ENCODE data around the gene LRCH1. TPM values are rescaled to one million over a fixed set of nuclear protein-coding genes. Genes with fewer than 3 reads are reported as not detected.

LRCH1 gene
- polyA plus RNA-seq, 1 donor (not counting 4 experiments of a cell fraction or from before 2014, with no cell fraction given) = 16.2 TPM

DNA sequence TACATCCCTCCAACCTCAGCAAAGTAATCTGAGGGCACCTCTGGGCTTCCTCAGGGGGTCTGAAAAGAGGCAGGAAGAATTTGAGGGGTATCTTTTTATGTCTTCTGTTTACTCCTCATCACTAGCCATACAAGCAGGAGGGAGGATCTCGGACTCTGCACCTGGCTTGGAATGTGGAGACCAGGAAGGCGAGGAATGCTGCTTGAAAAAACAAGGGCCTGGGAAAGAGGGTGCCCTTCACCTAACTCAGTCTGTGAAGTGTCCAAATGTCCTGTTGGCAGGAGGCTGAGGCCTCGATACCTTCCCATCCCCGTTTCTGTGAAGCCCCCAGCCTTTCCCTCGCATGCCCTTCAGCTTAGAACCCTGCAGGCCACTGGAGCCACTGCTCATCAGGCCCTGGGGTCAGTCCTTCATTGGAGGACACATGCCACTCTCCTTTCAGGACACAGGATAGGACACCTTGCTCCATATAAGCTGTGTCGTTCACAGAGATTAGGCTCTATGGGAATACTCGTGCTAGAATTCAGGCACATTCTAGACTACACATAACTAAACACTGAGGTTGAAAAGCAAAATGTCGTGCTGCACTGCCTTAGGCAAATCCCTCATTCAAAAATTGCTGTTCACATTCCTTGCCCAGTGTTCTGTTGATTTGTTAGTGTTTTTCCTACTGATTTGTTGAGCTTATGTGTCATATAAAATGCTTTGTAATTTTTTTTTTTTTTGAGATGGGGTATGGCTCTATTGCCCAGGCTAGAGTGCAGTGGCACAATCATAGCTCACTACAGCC, 194.3 kb downstream of the LRCH1 start:
- Histone ChIP-seq H4K20me1 (ENCODE audit: control insufficient read depth, extremely low read depth, insufficient read depth, low read length) (no peaks in the 10 kb centered on the region), H3K27me3 (ENCODE audit: control insufficient read depth, extremely low read depth, insufficient read depth, low read length) (no peaks in the 10 kb centered on the region), H3K79me2 (ENCODE audit: control insufficient read depth, insufficient read depth, low read length) (no peaks in the 10 kb centered on the region), H2AFZ (ENCODE audit: control insufficient read depth, low read length) (no peak overlapping the region), H3K9me3 (ENCODE audit: control insufficient read depth, low read depth, low read length) (no peaks in the 10 kb centered on the region), H3K4me1 (ENCODE audit: control insufficient read depth, extremely low read depth, insufficient read depth, low read length) (no peaks in the 10 kb centered on the region), H3K4me2 (ENCODE audit: control insufficient read depth, extremely low read depth, insufficient read depth, low read depth, low read length) (no peak overlapping the region), H3K9me1 (ENCODE audit: control insufficient read depth, extremely low read depth, insufficient read depth, low read length) (no peaks in the 10 kb centered on the region), H3K27ac (ENCODE audit: control insufficient read depth, insufficient read depth, low read length) (no peak overlapping the region), H3K36me3 (ENCODE audit: control insufficient read depth in 2 of 2, extremely low read depth in 1 of 2, insufficient read depth in 2 of 2, low read length in 2 of 2) (peaks cover 22 to 24% of the 10 kb centered on the region in 2 experiments), H3K4me3 (ENCODE audit: control insufficient read depth in 2 of 3, extremely low read depth in 1 of 3, insufficient read depth in 2 of 3, low read depth in 1 of 3, low read length in 3 of 3) (no peak overlapping the region), H3K9ac (ENCODE audit: control insufficient read depth, extremely low read depth, insufficient read depth, low read length) (no peak overlapping the region)
- TF ChIP-seq, protein P1, sequence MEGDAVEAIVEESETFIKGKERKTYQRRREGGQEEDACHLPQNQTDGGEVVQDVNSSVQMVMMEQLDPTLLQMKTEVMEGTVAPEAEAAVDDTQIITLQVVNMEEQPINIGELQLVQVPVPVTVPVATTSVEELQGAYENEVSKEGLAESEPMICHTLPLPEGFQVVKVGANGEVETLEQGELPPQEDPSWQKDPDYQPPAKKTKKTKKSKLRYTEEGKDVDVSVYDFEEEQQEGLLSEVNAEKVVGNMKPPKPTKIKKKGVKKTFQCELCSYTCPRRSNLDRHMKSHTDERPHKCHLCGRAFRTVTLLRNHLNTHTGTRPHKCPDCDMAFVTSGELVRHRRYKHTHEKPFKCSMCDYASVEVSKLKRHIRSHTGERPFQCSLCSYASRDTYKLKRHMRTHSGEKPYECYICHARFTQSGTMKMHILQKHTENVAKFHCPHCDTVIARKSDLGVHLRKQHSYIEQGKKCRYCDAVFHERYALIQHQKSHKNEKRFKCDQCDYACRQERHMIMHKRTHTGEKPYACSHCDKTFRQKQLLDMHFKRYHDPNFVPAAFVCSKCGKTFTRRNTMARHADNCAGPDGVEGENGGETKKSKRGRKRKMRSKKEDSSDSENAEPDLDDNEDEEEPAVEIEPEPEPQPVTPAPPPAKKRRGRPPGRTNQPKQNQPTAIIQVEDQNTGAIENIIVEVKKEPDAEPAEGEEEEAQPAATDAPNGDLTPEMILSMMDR (optimal IDR thresholded peaks at IDR 0.05 in 1 of 3, IDR thresholded peaks at IDR 0.05 in 1 of 3, conservative IDR thresholded peaks at IDR 0.05 in 1 of 3; ENCODE audit: extremely low read depth in 1 of 3, insufficient read depth in 2 of 3, low read length in 3 of 3) = no peak
- no peak for TF ChIP-seq EZH2 (IDR thresholded peaks at IDR 0.05; ENCODE audit: low read length)
- DNase-seq (ENCODE audit: low read depth, low spot score) (no peak), FAIRE-seq (no peak)
- dilution Hi-C loops (cut with MboI; ENCODE audit: extremely low pct_ligation_motif_present, low sequenced_read_pairs) = no loop called here

DNA sequence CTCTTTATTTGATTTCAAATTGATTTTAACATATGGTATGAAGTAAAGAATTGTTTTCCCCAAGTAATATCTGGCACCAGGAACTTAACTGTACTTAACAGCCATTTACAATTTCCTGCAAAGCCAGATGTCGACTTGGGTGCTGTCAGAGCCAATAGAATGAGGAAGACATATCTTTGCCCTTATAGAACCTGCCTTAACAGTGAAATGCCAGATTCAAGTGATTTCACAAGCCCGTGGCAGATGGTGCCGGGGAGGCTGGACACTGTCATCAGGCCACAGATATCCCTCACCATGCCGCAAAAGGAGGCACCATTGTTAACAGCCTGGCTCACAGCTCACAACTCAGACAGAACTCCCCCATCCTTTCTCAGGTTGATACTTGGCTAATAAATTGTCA, 195.3 kb downstream of the LRCH1 start:
- TF ChIP-seq EZH2 (IDR thresholded peaks at IDR 0.05; ENCODE audit: low read length) = no peak
- TF ChIP-seq, protein P1 (optimal IDR thresholded peaks at IDR 0.05 in 1 of 3, IDR thresholded peaks at IDR 0.05 in 1 of 3, conservative IDR thresholded peaks at IDR 0.05 in 1 of 3; ENCODE audit: extremely low read depth in 1 of 3, insufficient read depth in 2 of 3, low read length in 3 of 3) = no peak
- FAIRE-seq (no peak), DNase-seq (ENCODE audit: low read depth, low spot score) (no peak)
- no peak overlapping the region for H3K27ac ChIP-seq (ENCODE audit: control insufficient read depth, insufficient read depth, low read length)
- dilution Hi-C loops (cut with MboI; ENCODE audit: extremely low pct_ligation_motif_present, low sequenced_read_pairs) = no loop called here
- H3K4me3 ChIP-seq (ENCODE audit: control insufficient read depth in 2 of 3, extremely low read depth in 1 of 3, insufficient read depth in 2 of 3, low read depth in 1 of 3, low read length in 3 of 3) = no peak overlapping the region
- H3K27me3 ChIP-seq (ENCODE audit: control insufficient read depth, extremely low read depth, insufficient read depth, low read length) = no peaks in the 10 kb centered on the region
- H4K20me1 ChIP-seq (ENCODE audit: control insufficient read depth, extremely low read depth, insufficient read depth, low read length) = no peaks in the 10 kb centered on the region
- H2AFZ ChIP-seq (ENCODE audit: control insufficient read depth, low read length) = no peak overlapping the region
- H3K9me1 ChIP-seq (ENCODE audit: control insufficient read depth, extremely low read depth, insufficient read depth, low read length) = no peaks in the 10 kb centered on the region
- peaks cover 22 to 24% of the 10 kb centered on the region in 2 experiments for H3K36me3 ChIP-seq (ENCODE audit: control insufficient read depth in 2 of 2, extremely low read depth in 1 of 2, insufficient read depth in 2 of 2, low read length in 2 of 2)
- H3K79me2 ChIP-seq (ENCODE audit: control insufficient read depth, insufficient read depth, low read length) = no peaks in the 10 kb centered on the region
- no peaks in the 10 kb centered on the region for H3K9me3 ChIP-seq (ENCODE audit: control insufficient read depth, low read depth, low read length)
- H3K4me1 ChIP-seq (ENCODE audit: control insufficient read depth, extremely low read depth, insufficient read depth, low read length) = no peaks in the 10 kb centered on the region
- H3K9ac ChIP-seq (ENCODE audit: control insufficient read depth, extremely low read depth, insufficient read depth, low read length) = no peak overlapping the region
- no peak overlapping the region for H3K4me2 ChIP-seq (ENCODE audit: control insufficient read depth, extremely low read depth, insufficient read depth, low read depth, low read length)
